Activated CD8-positive, alpha-beta T cell treated with anti-CD3 and anti-CD28 coated beads, Interleukin-2, amount 10 ng/mL, durations not matched to agents 7 days and 5 days (primary cell): ENCODE results near the gene C4orf50. TPM values are rescaled to one million over a fixed set of nuclear protein-coding genes. Genes with fewer than 3 reads are reported as not detected.

ENCODE experiments used
- ATAC-seq: fragments of 150-1000 bp; cut with Tn5 transposase; one replicate; pipeline ENCODE4 v1.10.0; 2021; ENCODE audit warnings: moderate library complexity
- CTCF ChIA-PET: fragments of 350-600 bp; sonication (Branson Sonifier 250); formaldehyde crosslinking; loops from one replicate; lab custom pipeline; 2021; ENCODE audit warnings: antibody characterized with exemption; lab: Charles Lee
- POLR2A ChIA-PET: fragments of 350-600 bp; sonication (Branson Sonifier 250); formaldehyde crosslinking; loops from one replicate; lab custom pipeline; 2021; ENCODE audit warnings: antibody characterized with exemption; lab: Charles Lee
- DNase-seq: peaks from one replicate; pipeline ENCODE4 v3.0.0-alpha.2; 2020
- H3K27ac Mint-ChIP-seq: one replicate; pipeline ENCODE4 v1.8.0; 2021; ENCODE audit warnings: mild to moderate bottlenecking, mixed read lengths
- H3K27me3 Mint-ChIP-seq: one replicate; pipeline ENCODE4 v1.8.0; 2021; ENCODE audit warnings: low read depth, mixed read lengths
- H3K36me3 Mint-ChIP-seq: one replicate; pipeline ENCODE4 v1.8.0; 2021; ENCODE audit warnings: low read depth, mixed read lengths
- H3K4me1 Mint-ChIP-seq: one replicate; pipeline ENCODE4 v1.8.0; 2021; ENCODE audit warnings: low read depth, mixed read lengths
- H3K4me3 Mint-ChIP-seq: one replicate; pipeline ENCODE4 v1.8.0; 2021; ENCODE audit warnings: mild to moderate bottlenecking, mixed read lengths
- H3K9me3 Mint-ChIP-seq: one replicate; pipeline ENCODE4 v1.8.0; 2022; ENCODE audit warnings: mixed read lengths; ENCODE audit not compliant: insufficient read depth
- total RNA-seq, 2 experiments: library from RNA; stranded (reverse); gene quantifications; one replicate each; pipeline ENCODE4 v1.2.3, GENCODE V29; 2021

C4orf50 gene
- total RNA-seq, 2 experiments from 2014 or later: 0.13 to 0.24 TPM

- ATAC-seq: no peak
- POLR2A ChIA-PET: no interaction called here
- CTCF ChIA-PET: no interaction called here
Observed at GRCh38 chr4:5918331-5918985, 99.8 kb downstream of the C4orf50 start.

GRCh38 chr4:5917672-5918071 is 100.6 kb downstream of the C4orf50 start:
- Mint-ChIP-seq H3K4me1 (no peaks in the 10 kb centered on the region), H3K27ac (no peak overlapping the region), H3K27me3 (no peaks in the 10 kb centered on the region), H3K36me3 (no peaks in the 10 kb centered on the region), H3K4me3 (no peak overlapping the region), H3K9me3 (no peaks in the 10 kb centered on the region)
- ATAC-seq (no peak), DNase-seq (no peak)
- POLR2A ChIA-PET: no interaction called here
- CTCF ChIA-PET: no interaction called here

More at GRCh38 chr4:5918331-5918985, 99.8 kb downstream of the C4orf50 start:
- Mint-ChIP-seq H3K27ac (no peak overlapping the region), H3K9me3 (no peaks in the 10 kb centered on the region), H3K27me3 (no peaks in the 10 kb centered on the region), H3K4me3 (no peak overlapping the region), H3K4me1 (no peaks in the 10 kb centered on the region), H3K36me3 (no peaks in the 10 kb centered on the region)
- DNase-seq: no peak

GRCh38 chr4:5916229-5916628 is 102.0 kb downstream of the C4orf50 start:
- Mint-ChIP-seq H3K27me3 (no peaks in the 10 kb centered on the region), H3K36me3 (no peaks in the 10 kb centered on the region), H3K4me3 (no peak overlapping the region), H3K9me3 (peaks cover 6% of the 10 kb centered on the region), H3K27ac (no peak overlapping the region), H3K4me1 (no peaks in the 10 kb centered on the region)
- POLR2A ChIA-PET: no interaction called here
- CTCF ChIA-PET: interaction anchor here (0.6 kb wide), 1 partner anchor 1976 kb away, joined by 3 read pairs; no protein-coding TSS in a partner anchor
- DNase-seq (no peak), ATAC-seq (no peak)

- H3K27me3 Mint-ChIP-seq: peaks cover 2% of the 10 kb centered on the region
- H3K36me3 Mint-ChIP-seq: no peaks in the 10 kb centered on the region
- ATAC-seq (no peak), DNase-seq (no peak)
- CTCF ChIA-PET: no interaction called here
- no peaks in the 10 kb centered on the region for H3K4me1 Mint-ChIP-seq
- peaks cover 6% of the 10 kb centered on the region for H3K9me3 Mint-ChIP-seq
- H3K27ac Mint-ChIP-seq: no peak overlapping the region
- H3K4me3 Mint-ChIP-seq: no peak overlapping the region
- POLR2A ChIA-PET: no interaction called here
Observed at GRCh38 chr4:5913454-5913853, 104.8 kb downstream of the C4orf50 start.

DNA sequence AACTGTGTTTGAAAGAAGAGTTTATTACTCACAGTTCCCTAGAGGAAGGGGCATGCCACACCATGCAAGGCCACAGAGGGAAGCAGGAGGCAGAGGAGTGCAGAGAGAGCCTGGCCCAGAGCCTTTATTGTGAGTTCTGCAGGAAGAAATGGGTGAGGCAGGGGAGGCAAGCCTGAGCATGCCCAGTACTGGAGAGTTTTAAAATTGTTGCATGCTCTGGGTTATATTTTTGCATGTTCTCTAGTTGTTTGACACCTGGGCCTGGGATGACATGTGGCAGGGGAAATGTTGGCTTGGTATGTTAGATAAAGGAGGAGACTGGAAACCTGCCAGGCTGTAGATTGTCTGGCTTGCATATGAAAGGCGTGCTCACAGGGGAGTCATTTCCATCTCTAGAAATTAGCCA is 105.6 kb downstream of the C4orf50 start:
- DNase-seq (no peak), ATAC-seq (no peak)
- no peak overlapping the region for H3K27ac Mint-ChIP-seq
- ChIA-PET CTCF (no interaction called here), POLR2A (no interaction called here)
- H3K27me3 Mint-ChIP-seq: peaks cover 2% of the 10 kb centered on the region
- no peaks in the 10 kb centered on the region for H3K36me3 Mint-ChIP-seq
- no peaks in the 10 kb centered on the region for H3K4me1 Mint-ChIP-seq
- H3K9me3 Mint-ChIP-seq: peaks cover 6% of the 10 kb centered on the region
- H3K4me3 Mint-ChIP-seq: no peak overlapping the region

DNA sequence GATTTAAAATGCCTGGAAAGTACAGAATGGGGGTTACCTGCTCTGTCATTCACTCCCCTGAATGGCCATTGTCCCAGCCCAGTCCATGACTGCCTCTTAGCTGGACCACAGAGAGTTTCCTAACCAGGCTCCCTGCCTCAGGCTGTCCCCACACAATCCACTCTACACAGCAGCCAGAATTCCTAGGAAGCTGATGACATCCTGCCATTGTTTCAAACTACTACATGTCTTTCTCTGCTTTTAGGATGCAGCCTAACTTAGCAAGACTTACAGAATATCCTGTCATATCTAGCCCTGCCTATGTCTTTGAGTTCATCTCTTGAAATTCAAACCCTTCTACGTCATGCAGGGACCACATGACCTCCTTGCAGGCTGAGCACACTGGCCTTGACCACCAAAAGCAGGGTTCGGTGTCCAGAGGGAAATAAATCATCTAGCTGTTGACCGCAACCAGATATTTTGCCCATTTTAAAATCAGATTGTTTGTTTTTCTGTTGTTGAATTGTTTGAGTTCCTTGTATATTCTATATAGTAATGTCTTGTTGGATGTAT is 109.3 kb downstream of the C4orf50 start:
- H3K4me3 Mint-ChIP-seq: no peak overlapping the region
- H3K27ac Mint-ChIP-seq: no peak overlapping the region
- no peaks in the 10 kb centered on the region for H3K4me1 Mint-ChIP-seq
- no peaks in the 10 kb centered on the region for H3K36me3 Mint-ChIP-seq
- H3K9me3 Mint-ChIP-seq: peaks cover 6% of the 10 kb centered on the region
- ChIA-PET CTCF (no interaction called here), POLR2A (no interaction called here)
- H3K27me3 Mint-ChIP-seq: peaks cover 13% of the 10 kb centered on the region
- no peak for ATAC-seq
- no peak for DNase-seq

DNA sequence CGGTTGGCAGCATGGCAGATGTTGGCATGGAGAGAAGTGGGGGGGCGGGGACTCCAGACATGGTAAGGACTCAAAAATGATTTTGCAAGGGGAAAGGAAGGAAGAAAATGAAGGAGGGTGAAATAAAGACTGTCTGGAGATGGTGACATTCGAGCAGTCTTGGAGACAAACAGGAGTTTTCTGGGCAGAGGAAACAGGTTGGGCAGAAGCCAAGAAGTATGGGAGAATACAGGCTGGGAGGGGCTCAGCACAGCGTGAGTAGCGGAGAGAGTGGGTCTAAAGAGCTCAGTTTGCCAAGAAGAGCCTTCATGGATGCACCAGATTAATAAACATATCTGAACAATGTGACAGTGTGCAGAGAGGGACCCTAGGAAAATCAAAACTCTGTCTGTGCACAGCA is 112.0 kb downstream of the C4orf50 start:
- POLR2A ChIA-PET: interaction anchor here (0.7 kb wide), 1 partner anchor 662 kb away, joined by 4 read pairs; no protein-coding TSS in a partner anchor

DNA sequence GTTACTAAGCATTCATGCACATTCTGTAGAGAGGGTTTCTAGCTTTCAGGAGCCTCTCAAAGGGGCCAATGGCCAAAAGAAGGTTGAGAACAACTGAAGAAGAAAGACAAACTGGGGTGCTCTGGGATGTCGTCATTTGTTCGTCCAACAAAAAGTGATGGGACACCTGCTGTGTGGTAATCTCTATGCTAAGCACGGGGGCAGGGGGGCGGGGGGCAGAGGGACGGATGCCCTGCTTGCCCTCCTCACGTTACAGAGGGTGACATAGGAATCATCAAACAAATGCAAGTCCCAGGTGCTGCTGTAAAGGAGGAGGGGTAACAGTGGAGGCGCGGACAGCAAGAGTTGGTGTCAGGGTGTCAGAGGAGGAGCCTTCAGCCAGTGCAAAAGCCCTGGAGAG is 112.5 kb downstream of the C4orf50 start:
- no peak overlapping the region for H3K4me3 Mint-ChIP-seq
- no peak overlapping the region for H3K27ac Mint-ChIP-seq
- H3K4me1 Mint-ChIP-seq: no peaks in the 10 kb centered on the region
- ChIA-PET CTCF (no interaction called here), POLR2A (no interaction called here)
- H3K36me3 Mint-ChIP-seq: no peaks in the 10 kb centered on the region
- ATAC-seq (no peak), DNase-seq (no peak)
- peaks cover 13% of the 10 kb centered on the region for H3K27me3 Mint-ChIP-seq
- H3K9me3 Mint-ChIP-seq: no peaks in the 10 kb centered on the region

More for the DNA sequence above, 112.0 kb downstream of the C4orf50 start:
- Mint-ChIP-seq H3K27me3 (peaks cover 13% of the 10 kb centered on the region), H3K4me3 (no peak overlapping the region), H3K4me1 (no peaks in the 10 kb centered on the region), H3K36me3 (no peaks in the 10 kb centered on the region), H3K27ac (no peak overlapping the region), H3K9me3 (no peaks in the 10 kb centered on the region)
- CTCF ChIA-PET: no interaction called here
- no peak for ATAC-seq
- DNase-seq: no peak

GRCh38 chr4:5900844-5901243 is 117.4 kb downstream of the C4orf50 start:
- H3K36me3 Mint-ChIP-seq: no peaks in the 10 kb centered on the region
- H3K27ac Mint-ChIP-seq: no peak overlapping the region
- DNase-seq: no peak
- POLR2A ChIA-PET: no interaction called here
- no peaks in the 10 kb centered on the region for H3K4me1 Mint-ChIP-seq
- peaks cover 12% of the 10 kb centered on the region for H3K27me3 Mint-ChIP-seq
- H3K9me3 Mint-ChIP-seq: no peaks in the 10 kb centered on the region
- ATAC-seq: no peak
- H3K4me3 Mint-ChIP-seq: no peak overlapping the region
- CTCF ChIA-PET: no interaction called here

- CTCF ChIA-PET: no interaction called here
- H3K36me3 Mint-ChIP-seq: no peaks in the 10 kb centered on the region
- H3K4me3 Mint-ChIP-seq: no peak overlapping the region
Observed at GRCh38 chr4:5899881-5900280, 118.3 kb downstream of the C4orf50 start.

GRCh38 chr4:5899396-5899795 is 118.8 kb downstream of the C4orf50 start:
- ChIA-PET CTCF (no interaction called here), POLR2A (no interaction called here)
- H3K9me3 Mint-ChIP-seq: no peaks in the 10 kb centered on the region
- H3K4me3 Mint-ChIP-seq: no peak overlapping the region
- DNase-seq: no peak
- H3K27me3 Mint-ChIP-seq: peaks cover 15% of the 10 kb centered on the region
- H3K4me1 Mint-ChIP-seq: no peaks in the 10 kb centered on the region
- no peak for ATAC-seq
- no peaks in the 10 kb centered on the region for H3K36me3 Mint-ChIP-seq
- H3K27ac Mint-ChIP-seq: no peak overlapping the region

More at GRCh38 chr4:5899881-5900280, 118.3 kb downstream of the C4orf50 start:
- Mint-ChIP-seq H3K27ac (no peak overlapping the region), H3K9me3 (no peaks in the 10 kb centered on the region), H3K4me1 (no peaks in the 10 kb centered on the region), H3K27me3 (peaks cover 13% of the 10 kb centered on the region)
- ATAC-seq: no peak
- POLR2A ChIA-PET: no interaction called here
- no peak for DNase-seq

- H3K4me1 Mint-ChIP-seq: no peaks in the 10 kb centered on the region
- peaks cover 26% of the 10 kb centered on the region for H3K27me3 Mint-ChIP-seq
- ATAC-seq: no peak
- H3K4me3 Mint-ChIP-seq: no peak overlapping the region
- H3K36me3 Mint-ChIP-seq: peaks cover 3% of the 10 kb centered on the region
- H3K9me3 Mint-ChIP-seq: no peaks in the 10 kb centered on the region
- no peak overlapping the region for H3K27ac Mint-ChIP-seq
- ChIA-PET CTCF (no interaction called here), POLR2A (no interaction called here)
- DNase-seq: no peak
Observed at GRCh38 chr4:5897674-5898073, 120.6 kb downstream of the C4orf50 start.
